ENCODE data around the gene RND3.

RND3 gene

DNA sequence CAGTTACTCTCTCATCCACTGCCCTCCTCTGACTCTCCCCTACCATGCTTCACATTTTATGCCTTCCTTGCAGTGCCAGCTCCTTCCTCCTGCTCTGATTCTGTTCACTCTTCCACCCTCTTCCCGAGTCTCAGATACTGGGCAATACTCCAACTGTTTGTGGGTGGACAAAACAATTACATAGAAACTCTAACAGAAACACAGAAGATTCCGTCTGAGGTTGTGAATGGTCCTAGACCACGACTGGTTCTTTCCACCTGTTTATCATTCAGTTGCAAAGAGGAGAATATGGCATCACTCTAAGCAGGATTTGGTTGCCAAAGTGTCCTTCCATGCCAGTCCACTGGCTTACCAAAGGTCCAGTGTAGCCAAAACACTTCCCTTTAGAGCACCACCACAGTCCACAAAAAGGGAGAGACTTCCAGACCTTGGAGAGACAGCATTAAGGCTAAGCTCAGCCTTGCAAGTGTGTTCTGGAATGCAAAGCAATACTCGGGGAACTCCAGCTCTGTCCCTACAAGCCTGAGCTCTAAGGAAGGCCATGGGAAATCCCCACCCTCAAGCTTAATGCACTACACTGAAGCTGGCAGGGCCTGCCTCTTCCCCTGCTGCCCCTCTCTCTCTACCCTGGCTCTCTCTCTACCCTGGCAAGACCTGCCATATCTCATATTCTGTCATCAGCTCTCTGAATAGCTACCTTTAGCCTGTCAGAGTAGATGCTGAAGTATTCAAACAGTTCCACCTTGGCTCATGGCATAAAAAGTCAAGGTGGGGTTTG, 33.6 kb upstream of the RND3 start:
- no peak overlapping the region for H3K4me3 ChIP-seq (ENCODE audit: extremely low read depth, insufficient read depth, low read length, poor library complexity, severe bottlenecking)
- no peaks in the 10 kb centered on the region for H3K36me3 ChIP-seq (ENCODE audit: control insufficient read depth, insufficient read depth, low read length)
- H3K27ac ChIP-seq (ENCODE audit: low read depth, low read length, severe bottlenecking) = no peak overlapping the region
- H3K9me3 ChIP-seq (ENCODE audit: control insufficient read depth, low read length) = no peaks in the 10 kb centered on the region
- H3K4me1 ChIP-seq (ENCODE audit: control insufficient read depth, insufficient read depth, low read length, poor library complexity, severe bottlenecking) = no peaks in the 10 kb centered on the region
- WGBS, 2 experiments (ENCODE audit: insufficient coverage in 2 of 2) = 77 to 79% methylated on average over 1 to 4 of the region's 4 CpGs

DNA sequence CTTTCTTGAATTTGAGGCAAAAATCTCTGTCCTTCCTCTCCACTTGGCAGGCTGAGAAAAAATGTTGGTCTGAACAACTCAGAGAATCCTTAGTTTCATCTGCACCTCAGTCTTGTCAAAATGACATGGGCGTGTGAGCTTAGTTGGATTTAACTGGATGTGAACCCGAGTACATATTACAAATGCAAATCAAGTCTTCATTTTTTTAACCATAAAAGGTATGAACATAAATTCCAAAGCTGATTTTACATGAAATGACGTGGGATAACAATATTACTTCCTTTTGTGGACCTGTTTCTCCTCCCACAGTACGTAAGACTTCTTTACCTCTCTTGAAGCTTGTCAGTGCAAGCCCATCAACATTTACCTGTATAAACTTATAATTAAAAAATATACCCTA, 32.6 kb upstream of the RND3 start:
- WGBS, 2 experiments (ENCODE audit: insufficient coverage in 2 of 2) = 88 to 100% methylated on average over 1 to 4 of the region's 4 CpGs
- H3K9me3 ChIP-seq (ENCODE audit: control insufficient read depth, low read length) = no peaks in the 10 kb centered on the region
- no peaks in the 10 kb centered on the region for H3K4me1 ChIP-seq (ENCODE audit: control insufficient read depth, insufficient read depth, low read length, poor library complexity, severe bottlenecking)
- H3K36me3 ChIP-seq (ENCODE audit: control insufficient read depth, insufficient read depth, low read length) = no peaks in the 10 kb centered on the region
- no peak overlapping the region for H3K4me3 ChIP-seq (ENCODE audit: extremely low read depth, insufficient read depth, low read length, poor library complexity, severe bottlenecking)
- no peak overlapping the region for H3K27ac ChIP-seq (ENCODE audit: low read depth, low read length, severe bottlenecking)

DNA sequence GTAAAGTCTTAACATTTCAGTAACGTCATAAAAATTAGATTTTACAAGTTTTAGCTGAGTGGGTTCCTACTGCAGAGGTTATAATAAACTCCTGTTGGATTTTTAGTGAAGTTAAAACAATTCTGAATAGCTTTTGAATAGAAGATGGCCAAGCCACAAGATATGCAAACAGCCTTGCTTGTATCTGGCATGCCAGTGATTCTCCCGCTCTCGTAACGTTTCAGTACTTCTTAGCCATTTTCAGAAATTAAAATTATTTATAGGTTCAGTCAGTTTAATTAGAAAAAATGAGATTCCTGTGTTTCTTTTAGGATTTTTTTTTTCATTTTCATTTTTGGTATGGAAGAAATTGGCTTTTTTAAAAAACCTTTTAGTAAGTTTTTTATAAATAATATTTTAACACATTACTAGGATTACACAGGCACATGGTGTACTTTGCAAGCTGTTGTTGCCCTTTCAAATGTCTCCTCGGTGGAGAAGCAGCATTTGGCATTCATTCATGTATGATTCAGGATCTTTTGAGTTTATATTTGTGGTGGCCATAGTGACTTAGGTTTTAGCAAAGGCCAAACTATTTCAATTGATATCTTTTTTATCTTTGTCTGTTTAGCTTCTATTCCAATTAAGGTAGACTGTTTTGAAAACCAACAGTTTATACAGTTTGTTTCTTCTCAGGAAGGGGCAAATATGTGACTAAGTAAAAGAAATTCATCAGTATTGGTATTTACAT, 30.6 kb upstream of the RND3 start:
- H3K36me3 ChIP-seq (ENCODE audit: control insufficient read depth, insufficient read depth, low read length) = no peaks in the 10 kb centered on the region
- H3K9me3 ChIP-seq (ENCODE audit: control insufficient read depth, low read length) = no peaks in the 10 kb centered on the region
- no peak overlapping the region for H3K27ac ChIP-seq (ENCODE audit: low read depth, low read length, severe bottlenecking)
- 60% methylated on average over 1 of the region's 5 CpGs; no CpG with 5 or more reads in 1 of the 2 experiments for WGBS, 2 experiments (ENCODE audit: insufficient coverage in 2 of 2)
- H3K4me3 ChIP-seq (ENCODE audit: extremely low read depth, insufficient read depth, low read length, poor library complexity, severe bottlenecking) = no peak overlapping the region
- H3K4me1 ChIP-seq (ENCODE audit: control insufficient read depth, insufficient read depth, low read length, poor library complexity, severe bottlenecking) = no peaks in the 10 kb centered on the region

DNA sequence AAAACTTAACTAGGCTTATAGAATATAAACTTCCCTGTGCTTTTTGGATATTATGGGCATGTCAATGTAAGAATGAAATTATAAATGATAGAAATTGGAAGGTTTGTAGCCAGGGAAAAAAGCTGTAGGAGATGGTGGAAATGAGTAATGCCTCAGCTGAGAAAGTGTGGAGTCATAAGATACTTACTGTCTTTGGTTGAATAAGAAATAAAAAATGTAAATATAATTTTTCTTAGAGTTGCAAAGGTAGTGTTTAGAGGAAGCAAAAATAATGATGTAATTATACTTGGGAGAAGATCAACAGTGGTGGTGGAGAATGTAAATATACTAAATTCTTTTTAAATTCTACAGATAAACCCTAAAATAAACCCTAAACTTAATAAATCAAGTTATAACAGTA, 26.2 kb upstream of the RND3 start:
- H3K4me3 ChIP-seq (ENCODE audit: extremely low read depth, insufficient read depth, low read length, poor library complexity, severe bottlenecking) = no peak overlapping the region
- H3K9me3 ChIP-seq (ENCODE audit: control insufficient read depth, low read length) = no peaks in the 10 kb centered on the region
- no peak overlapping the region for H3K27ac ChIP-seq (ENCODE audit: low read depth, low read length, severe bottlenecking)
- H3K36me3 ChIP-seq (ENCODE audit: control insufficient read depth, insufficient read depth, low read length) = no peaks in the 10 kb centered on the region
- H3K4me1 ChIP-seq (ENCODE audit: control insufficient read depth, insufficient read depth, low read length, poor library complexity, severe bottlenecking) = no peaks in the 10 kb centered on the region

DNA sequence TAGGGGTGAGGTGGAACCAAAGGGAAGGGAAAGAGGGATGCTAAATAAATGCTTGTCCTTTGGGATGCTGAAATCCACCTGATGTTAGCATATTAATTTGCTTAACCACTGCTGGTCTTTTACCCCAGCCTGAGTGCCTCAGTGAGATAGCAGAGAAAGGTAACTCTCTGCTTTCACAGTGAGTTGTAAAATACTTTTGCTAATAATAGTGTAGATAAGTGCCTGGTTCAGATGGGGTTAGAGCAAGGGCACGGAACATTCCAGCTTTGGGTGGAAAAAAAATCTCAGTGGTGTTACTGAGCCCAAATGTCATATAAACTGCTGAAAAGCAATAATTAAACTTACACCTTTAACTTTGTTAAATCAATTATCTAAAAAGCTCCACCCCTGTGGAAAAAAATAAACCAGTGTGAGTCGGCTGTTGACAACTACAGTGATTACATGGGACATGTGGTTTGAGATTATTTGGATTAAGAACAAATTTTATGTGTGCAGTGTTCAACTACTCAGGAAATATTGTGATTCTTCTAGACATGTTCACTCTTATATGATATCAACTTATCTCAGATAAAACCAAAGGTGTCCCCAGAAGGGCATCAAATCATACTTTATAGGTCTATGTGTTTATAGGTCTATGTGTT, 21.1 kb upstream of the RND3 start:
- Histone ChIP-seq H3K27ac (ENCODE audit: low read depth, low read length, severe bottlenecking) (no peak overlapping the region), H3K4me1 (ENCODE audit: control insufficient read depth, insufficient read depth, low read length, poor library complexity, severe bottlenecking) (no peaks in the 10 kb centered on the region), H3K36me3 (ENCODE audit: control insufficient read depth, insufficient read depth, low read length) (no peaks in the 10 kb centered on the region), H3K9me3 (ENCODE audit: control insufficient read depth, low read length) (no peaks in the 10 kb centered on the region), H3K4me3 (ENCODE audit: extremely low read depth, insufficient read depth, low read length, poor library complexity, severe bottlenecking) (no peak overlapping the region)
- 80% methylated on average over 1 of the region's 2 CpGs; no CpG with 5 or more reads in 1 of the 2 experiments for WGBS, 2 experiments (ENCODE audit: insufficient coverage in 2 of 2)

DNA sequence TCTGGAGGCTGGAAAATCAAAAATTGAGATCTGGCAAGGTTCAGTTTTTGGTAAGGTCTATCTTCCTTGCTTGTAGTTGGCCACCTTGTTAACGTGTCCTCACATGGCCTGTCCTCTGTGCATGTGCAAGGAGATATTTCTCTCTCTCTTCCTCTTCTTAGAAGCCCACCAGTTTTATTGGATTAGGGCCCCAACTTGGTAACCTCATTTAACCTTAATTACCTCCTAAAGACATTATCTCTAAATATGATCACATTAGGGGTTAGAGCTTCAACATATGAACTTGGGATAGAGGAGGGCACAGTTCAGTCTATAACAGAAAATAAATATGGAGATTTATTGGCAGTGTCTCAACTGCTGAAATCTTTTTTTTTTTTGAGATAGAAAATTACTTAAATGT, 19.6 kb upstream of the RND3 start:
- Histone ChIP-seq H3K36me3 (ENCODE audit: control insufficient read depth, insufficient read depth, low read length) (no peaks in the 10 kb centered on the region), H3K9me3 (ENCODE audit: control insufficient read depth, low read length) (no peaks in the 10 kb centered on the region), H3K4me3 (ENCODE audit: extremely low read depth, insufficient read depth, low read length, poor library complexity, severe bottlenecking) (no peak overlapping the region), H3K27ac (ENCODE audit: low read depth, low read length, severe bottlenecking) (no peak overlapping the region), H3K4me1 (ENCODE audit: control insufficient read depth, insufficient read depth, low read length, poor library complexity, severe bottlenecking) (no peaks in the 10 kb centered on the region)
- 83 to 90% methylated on average over 1 of the region's 1 CpG for WGBS, 2 experiments (ENCODE audit: insufficient coverage in 2 of 2)

DNA sequence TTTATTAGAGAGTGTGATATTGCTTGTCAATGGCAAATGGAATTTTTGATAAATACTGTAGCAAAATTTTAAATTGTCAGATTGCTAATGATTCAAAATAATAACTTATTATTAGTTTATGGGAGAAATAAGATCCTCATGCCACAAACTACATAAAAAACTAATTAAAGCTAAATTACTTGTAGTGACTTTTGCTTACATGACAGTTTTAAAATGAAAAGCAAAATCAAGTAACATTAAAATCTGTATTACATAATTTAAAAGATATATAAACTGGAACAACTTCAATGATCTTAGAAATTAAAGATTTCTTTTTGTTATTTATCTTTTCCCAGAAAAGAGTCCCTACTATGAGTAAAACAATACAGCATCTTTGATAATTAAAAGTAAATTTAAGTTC, 17.7 kb upstream of the RND3 start:
- H3K27ac ChIP-seq (ENCODE audit: low read depth, low read length, severe bottlenecking) = no peak overlapping the region

DNA sequence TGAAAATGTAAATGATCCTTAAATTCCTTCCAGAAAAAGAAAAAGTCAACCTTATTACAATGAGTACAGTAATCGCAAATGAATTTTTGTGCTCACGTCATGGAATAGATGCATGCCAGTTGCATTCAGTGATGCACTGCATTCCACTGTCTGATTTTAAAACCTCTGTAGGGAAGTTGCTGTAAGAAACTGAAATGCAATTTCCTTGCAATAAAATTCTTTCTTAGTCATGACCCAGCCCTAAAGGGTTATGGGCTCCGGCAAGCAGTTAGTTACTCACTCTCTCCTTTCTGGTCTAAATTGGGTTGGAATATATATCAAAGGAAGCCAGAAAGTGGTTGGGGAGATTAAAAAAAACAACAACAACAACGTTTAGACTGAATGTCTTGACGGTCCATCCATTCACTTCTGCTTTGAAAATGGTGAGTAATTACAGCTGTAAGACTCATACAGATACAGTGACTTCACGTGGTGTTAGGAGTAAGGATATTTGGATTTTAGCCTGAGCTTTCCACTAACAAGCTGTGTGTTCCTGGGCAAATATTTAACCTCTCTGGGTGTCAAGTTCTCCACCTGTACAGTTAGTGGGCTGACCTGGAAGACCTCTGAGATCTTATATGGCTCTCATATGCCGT, 8.6 kb upstream of the RND3 start:
- H3K9me3 ChIP-seq (ENCODE audit: control insufficient read depth, low read length) = no peaks in the 10 kb centered on the region
- WGBS, 2 experiments (ENCODE audit: insufficient coverage in 2 of 2) = 88 to 92% methylated on average over 2 to 3 of the region's 7 CpGs
- H3K27ac ChIP-seq (ENCODE audit: low read depth, low read length, severe bottlenecking) = no peak overlapping the region
- no peaks in the 10 kb centered on the region for H3K36me3 ChIP-seq (ENCODE audit: control insufficient read depth, insufficient read depth, low read length)
- H3K4me3 ChIP-seq (ENCODE audit: extremely low read depth, insufficient read depth, low read length, poor library complexity, severe bottlenecking) = no peak overlapping the region
- H3K4me1 ChIP-seq (ENCODE audit: control insufficient read depth, insufficient read depth, low read length, poor library complexity, severe bottlenecking) = peaks cover 5% of the 10 kb centered on the region

More for the DNA sequence above, 17.7 kb upstream of the RND3 start:
- Histone ChIP-seq H3K4me1 (ENCODE audit: control insufficient read depth, insufficient read depth, low read length, poor library complexity, severe bottlenecking) (no peaks in the 10 kb centered on the region), H3K9me3 (ENCODE audit: control insufficient read depth, low read length) (no peaks in the 10 kb centered on the region), H3K4me3 (ENCODE audit: extremely low read depth, insufficient read depth, low read length, poor library complexity, severe bottlenecking) (no peak overlapping the region), H3K36me3 (ENCODE audit: control insufficient read depth, insufficient read depth, low read length) (no peaks in the 10 kb centered on the region)

DNA sequence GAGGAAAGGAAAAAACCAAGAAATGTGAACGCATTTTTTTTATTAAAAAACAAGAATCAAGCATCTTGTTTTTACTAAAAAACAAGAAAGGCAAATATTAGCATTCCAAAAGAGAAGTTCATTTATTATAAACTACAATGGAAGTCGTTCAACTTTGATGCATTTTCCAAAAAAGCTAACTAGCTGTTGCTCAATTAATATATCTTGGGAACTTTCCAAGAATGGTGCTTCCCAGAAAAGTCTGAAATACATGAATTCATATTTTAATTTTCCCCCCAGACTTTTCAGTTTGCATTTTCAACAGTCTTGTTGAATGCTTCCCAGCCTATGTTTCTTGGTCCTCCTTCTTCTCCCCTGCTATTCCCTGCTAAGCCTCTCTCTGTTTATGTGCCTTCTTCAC, 7.5 kb upstream of the RND3 start:
- Histone ChIP-seq H3K27ac (ENCODE audit: low read depth, low read length, severe bottlenecking) (no peak overlapping the region), H3K4me1 (ENCODE audit: control insufficient read depth, insufficient read depth, low read length, poor library complexity, severe bottlenecking) (peaks cover 10% of the 10 kb centered on the region), H3K36me3 (ENCODE audit: control insufficient read depth, insufficient read depth, low read length) (no peaks in the 10 kb centered on the region), H3K4me3 (ENCODE audit: extremely low read depth, insufficient read depth, low read length, poor library complexity, severe bottlenecking) (no peak overlapping the region), H3K9me3 (ENCODE audit: control insufficient read depth, low read length) (no peaks in the 10 kb centered on the region)
- WGBS, 2 experiments (ENCODE audit: insufficient coverage in 2 of 2) = 83 to 100% methylated on average over 1 of the region's 2 CpGs

DNA sequence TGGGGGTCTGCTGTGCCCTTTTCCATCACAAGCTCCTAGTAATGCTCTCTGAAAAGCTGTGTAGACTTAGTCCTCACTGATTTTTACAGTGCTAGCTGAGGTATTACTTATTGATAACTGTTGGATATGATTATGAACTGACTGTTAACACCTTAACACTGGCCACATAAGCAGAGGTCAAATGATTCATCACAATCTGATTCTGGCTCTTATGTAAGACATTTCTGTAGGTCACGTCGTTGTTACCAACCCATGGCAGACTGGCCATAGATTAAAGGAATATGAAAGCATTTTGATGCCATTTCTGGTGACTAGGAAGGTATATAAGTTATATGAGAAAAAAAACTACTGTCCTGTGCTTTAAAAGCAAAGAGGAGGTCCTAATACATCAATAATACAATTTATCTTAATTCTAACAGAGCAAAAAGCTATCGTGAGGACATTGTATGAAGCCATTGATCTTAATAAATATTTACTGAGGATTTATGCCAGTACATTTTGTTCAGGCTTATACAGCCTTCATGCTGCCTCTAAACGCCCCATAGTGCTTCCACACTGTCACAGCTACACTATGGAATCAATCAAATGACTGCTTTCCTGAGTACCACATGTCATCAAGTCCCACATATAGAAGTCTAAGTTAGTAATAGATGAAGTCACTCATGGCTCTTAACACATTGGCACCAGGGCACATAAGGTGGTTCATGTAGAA, 6.9 kb upstream of the RND3 start:
- no peak overlapping the region for H3K27ac ChIP-seq (ENCODE audit: low read depth, low read length, severe bottlenecking)
- H3K4me3 ChIP-seq (ENCODE audit: extremely low read depth, insufficient read depth, low read length, poor library complexity, severe bottlenecking) = no peak overlapping the region
- no peaks in the 10 kb centered on the region for H3K36me3 ChIP-seq (ENCODE audit: control insufficient read depth, insufficient read depth, low read length)
- no peaks in the 10 kb centered on the region for H3K9me3 ChIP-seq (ENCODE audit: control insufficient read depth, low read length)
- H3K4me1 ChIP-seq (ENCODE audit: control insufficient read depth, insufficient read depth, low read length, poor library complexity, severe bottlenecking) = peaks cover 10% of the 10 kb centered on the region
- 75 to 100% methylated on average over 1 to 2 of the region's 4 CpGs for WGBS, 2 experiments (ENCODE audit: insufficient coverage in 2 of 2)
